Thyroid gland (tissue), 4 donors: ENCODE measurements around the gene NIPSNAP2.

Experiments used
- CTCF ChIP-seq, 6 experiments: fragments of 200-600 bp in 3 of 6; fragments of 450-650 bp in 3 of 6; sonication (generic) in 3 of 6; IDR thresholded peaks; one replicate each; pipeline ENCODE4 v1.5.1; 2016 to 2019; ENCODE audit warnings: antibody characterized with exemption in 6 of 6, mild to moderate bottlenecking in 2 of 6, inconsistent platforms in 1 of 6, moderate library complexity in 1 of 6
- POLR2A ChIP-seq, 2 donors: fragments of 450-650 bp; IDR thresholded peaks; one replicate each; pipeline ENCODE4 v1.6.1; 2017; ENCODE audit warnings: antibody characterized with exemption in 2 of 2, mild to moderate bottlenecking in 2 of 2, moderate library complexity in 1 of 2

DNA sequence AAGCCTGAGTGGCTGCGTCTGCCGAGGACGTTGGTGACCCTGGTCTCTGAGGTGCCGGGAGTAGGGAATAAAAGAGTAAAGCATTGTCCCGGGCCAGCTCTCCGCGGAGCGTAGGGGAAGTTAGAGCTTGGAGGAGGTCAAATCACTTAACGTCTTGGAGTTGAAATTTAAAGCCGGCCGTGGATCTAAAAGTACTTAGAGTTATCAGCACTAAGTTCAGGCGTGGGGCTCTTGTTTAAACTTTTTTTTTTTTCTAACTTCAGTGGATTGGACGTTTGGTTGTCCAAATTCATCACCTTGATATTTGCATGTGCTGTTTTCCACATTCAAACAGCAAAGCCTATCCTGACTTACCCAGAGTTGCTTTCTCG, 700 bp downstream of the NIPSNAP2 start:
- TF ChIP-seq CTCF (IDR thresholded peaks at IDR 0.05) (no peak), POLR2A (IDR thresholded peaks at IDR 0.05) (no peak)
